Right renal cortex interstitium (tissue), 3 donors: ENCODE results near the gene ZC3H10. TPM values are rescaled to one million over a fixed set of nuclear protein-coding genes. Genes with fewer than 3 reads are reported as not detected.

Experiments
- DNase-seq, 3 donors: peaks; one replicate each; pipeline ENCODE4 v3.0.0-alpha.2; 2013; ENCODE audit warnings: low read depth in 3 of 3, low spot score in 2 of 3
- polyA plus RNA-seq, 3 donors: library from polyadenylated mRNA; unstranded; fragments of 120-200 nt; gene quantifications; one replicate each; pipeline ENCODE4 v1.2.1, GENCODE V29; 2013; ENCODE audit not compliant: insufficient read length in 3 of 3

The ZC3H10 gene
- polyA plus RNA-seq, 3 donors, result 5.8 to 6.3 (median 6.1) TPM

GRCh38 chr12:56126732-56127239, 8.7 kb downstream of the ZC3H10 start:
- DNase-seq, result no peak

- DNase-seq, result no peak
Observed at GRCh38 chr12:56127485-56127887, 9.4 kb downstream of the ZC3H10 start.

GRCh38 chr12:56127888-56128669, 10.0 kb downstream of the ZC3H10 start, which contains the start of gene ESYT1:
Gene ESYT1, plus strand, starts transcription at chr12:56128267. Its CDS starts 53 bp downstream, at chr12:56128320.
- peak; percentile 98 to 100 (median 98) for DNase-seq

DNA sequence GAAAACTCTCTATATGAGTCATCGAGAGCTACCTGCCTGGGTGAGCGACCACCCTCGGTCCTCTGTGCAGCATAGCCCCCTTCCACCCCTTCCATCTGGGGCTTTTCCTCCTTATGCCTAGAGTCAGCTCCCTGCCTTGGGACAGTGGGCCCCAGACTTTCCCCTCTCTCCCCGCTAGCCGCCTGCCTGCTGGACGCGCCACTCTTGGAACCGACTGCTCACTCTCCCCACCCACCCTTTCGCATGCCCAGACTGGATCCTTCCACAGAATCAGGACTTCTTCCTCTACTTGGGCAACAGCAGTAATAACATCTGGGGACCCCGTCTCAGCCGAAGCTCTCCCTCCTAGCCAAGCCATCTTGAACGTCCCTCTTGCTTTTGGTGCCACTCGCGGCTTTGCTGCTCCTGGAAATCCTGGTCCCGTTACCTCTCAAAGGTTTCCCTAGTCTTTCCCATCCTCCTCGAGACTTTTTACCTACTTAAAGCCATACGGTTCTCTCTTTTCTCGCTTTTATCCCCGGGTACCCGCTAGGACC, 10.7 kb downstream of the ZC3H10 start:
- no peak for DNase-seq

DNA sequence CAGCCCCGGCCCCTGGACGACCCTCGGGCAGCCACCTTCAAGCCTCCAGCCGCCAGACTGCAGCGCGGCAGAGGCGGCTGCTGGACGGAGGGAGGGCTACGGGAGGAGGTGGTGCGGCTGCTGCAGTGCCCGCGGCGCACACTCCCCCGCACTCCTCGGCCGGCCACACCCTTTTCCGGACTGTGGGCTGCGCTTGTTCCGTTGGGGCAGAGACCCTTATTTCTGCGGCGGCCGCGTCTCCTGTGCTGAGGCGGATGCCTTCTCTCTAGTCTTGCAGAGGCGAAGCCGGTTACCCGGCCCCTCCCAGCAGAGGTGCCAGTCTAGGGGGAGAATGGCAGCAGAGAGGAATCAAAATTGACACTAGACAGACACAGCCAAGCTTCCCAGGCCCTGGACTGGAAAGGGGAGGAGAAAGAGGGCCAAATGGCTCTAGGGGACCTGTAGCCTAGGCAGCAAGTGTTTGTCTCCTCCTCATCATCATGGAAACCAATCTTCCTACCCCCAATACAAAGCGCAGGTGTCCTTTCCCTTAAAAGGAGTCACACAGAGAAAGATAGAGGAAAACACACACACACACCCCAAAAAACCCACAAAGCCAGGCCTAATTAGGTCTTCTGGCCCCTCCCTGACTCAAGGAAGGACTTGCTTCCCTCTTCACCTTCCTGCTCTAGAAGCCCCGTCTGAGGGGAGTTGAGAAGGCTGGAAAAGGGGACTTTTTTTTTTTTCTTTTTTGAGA, 11.3 kb downstream of the ZC3H10 start:
- DNase-seq, result no peak

DNA sequence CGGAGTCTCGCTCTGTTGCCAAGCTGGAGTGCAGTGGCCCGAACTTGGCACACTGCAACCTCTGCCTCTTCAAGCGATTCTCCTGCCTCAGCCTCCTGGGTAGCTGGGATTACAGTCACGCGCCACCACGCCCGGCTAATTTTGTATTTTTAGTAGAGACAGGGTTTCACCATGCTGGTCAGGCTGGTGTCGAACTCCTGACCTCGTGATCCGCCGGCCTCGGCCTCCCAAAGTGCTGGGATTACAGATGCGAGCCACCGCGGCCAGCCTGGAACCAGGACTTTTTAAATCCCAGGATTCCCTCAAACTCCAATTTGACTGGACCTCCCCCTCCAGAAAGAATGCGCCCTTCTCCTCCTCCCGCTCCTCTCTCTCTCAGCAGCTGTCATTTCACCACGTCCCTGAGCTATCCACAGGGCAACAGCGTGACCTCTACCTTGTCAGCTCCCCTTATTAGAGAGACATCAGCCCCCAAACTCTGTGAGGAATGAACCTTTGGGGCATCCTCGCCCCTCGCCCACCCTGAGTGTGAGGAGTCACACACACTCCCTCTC, 12.0 kb downstream of the ZC3H10 start:
- no peak for DNase-seq

- DNase-seq, result no peak
Observed at GRCh38 chr12:56130876-56131275, 12.8 kb downstream of the ZC3H10 start.

GRCh38 chr12:56134897-56135296, 16.8 kb downstream of the ZC3H10 start:
- no peak for DNase-seq

DNA sequence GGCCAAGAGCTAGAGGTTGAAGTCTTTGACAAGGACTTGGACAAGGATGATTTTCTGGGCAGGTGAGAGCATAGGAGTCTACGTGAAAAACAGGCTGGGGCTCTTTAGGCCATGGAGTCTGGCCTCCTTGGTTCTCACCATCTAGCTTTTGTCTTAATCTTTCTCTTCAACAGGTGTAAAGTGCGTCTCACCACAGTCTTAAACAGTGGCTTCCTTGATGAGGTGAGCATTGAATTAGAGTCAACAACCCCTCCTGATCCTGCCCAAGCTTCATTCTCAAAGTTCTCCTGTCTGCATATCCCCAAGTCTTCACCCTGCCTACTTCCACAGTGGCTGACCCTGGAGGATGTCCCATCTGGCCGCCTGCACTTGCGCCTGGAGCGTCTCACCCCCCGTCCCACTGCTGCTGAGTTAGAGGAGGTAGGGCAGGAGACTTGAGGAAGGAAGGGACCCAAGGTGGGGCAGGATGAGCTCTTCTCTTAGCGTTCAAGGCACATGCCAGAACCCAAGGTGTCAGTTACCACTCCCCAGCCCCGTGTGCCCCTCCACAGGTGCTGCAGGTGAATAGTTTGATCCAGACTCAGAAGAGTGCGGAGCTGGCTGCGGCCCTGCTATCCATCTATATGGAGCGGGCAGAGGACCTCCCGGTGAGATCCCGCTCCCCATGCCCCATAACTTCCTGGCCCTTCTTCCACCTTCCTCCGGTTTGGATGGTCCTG, 19.9 kb downstream of the ZC3H10 start:
- DNase-seq, result no peak

DNA sequence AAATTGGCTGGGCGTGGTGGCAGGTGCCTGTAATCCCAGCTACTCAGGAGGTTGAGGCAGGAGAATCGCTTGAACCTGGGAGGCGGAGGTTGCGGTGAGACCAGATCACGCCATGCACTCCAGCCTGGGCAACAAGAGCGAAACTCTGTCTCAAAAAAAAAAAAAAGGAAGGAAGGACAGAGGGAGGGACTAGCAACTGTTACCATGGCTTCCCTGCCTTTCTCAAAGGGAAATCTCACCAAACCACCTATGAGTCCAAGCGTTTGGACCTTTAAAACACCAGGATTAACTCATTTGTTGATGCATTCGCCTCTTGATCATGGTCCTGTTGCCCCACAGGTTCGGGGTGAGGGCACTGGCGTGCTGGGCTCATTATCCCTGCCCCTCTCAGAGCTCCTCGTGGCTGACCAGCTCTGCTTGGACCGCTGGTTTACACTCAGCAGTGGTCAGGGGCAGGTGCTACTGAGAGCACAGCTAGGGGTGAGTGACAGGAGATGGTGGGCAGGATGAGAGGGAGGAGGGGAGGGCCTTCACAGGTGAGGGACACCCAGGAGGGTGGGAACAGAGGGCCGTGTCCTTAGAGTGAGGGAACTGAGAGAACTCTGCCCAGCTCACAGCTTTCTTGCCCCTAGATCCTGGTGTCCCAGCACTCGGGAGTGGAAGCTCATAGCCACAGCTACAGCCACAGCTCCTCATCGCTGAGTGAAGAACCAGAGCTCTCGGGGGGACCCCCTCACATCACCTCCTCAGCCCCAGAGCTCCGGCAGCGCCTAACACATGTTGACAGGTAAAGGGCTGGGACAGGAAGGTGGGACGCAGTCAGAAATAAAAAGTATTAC, 24.1 kb downstream of the ZC3H10 start:
- DNase-seq, result no peak

- DNase-seq, result no peak
Observed at GRCh38 chr12:56143217-56143616, 25.2 kb downstream of the ZC3H10 start.

DNA sequence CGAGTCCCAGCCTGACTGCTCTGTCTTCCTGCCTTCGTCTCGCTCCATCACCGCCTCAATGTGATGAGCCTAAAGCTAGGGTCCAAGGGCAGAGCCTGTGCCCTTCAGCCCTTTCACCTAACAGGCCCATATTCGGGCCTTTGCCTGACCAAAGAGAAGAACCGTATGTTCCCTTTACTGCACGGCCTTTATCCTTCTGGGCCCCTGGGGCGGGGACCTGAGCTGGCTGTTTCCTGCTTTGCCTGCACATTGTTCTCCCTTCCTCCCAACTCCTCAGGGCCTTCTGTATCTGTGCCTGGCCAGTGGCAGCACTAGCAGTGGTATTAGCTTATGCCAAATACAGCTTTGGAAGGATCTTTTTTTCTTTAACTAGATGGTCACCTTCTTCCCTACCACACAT, 25.8 kb downstream of the ZC3H10 start:
- no peak for DNase-seq

DNA sequence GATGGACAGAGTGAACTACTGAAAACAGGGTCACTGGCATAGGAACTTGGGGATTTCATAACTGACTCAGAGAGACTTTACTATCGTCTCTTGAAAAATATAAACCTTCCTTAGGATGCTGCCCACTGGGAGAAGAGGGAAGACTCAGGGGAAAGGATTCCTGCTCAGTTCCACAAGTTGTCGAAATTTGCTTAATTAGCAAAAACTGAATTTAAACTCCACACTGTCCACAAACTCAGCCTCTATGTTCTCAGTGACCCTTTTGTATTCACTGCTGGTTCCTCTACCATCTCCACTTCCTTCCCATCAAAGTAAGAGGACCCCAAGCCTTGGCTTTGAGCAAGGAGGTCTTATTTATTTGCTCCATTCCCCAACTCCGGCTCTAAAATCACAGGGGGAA, 27.2 kb downstream of the ZC3H10 start:
- DNase-seq, result no peak

- no peak for DNase-seq
Observed at GRCh38 chr12:56146492-56147460, 28.7 kb downstream of the ZC3H10 start.

- no peak for DNase-seq
Observed at GRCh38 chr12:56150563-56150962, 32.5 kb downstream of the ZC3H10 start.

DNA sequence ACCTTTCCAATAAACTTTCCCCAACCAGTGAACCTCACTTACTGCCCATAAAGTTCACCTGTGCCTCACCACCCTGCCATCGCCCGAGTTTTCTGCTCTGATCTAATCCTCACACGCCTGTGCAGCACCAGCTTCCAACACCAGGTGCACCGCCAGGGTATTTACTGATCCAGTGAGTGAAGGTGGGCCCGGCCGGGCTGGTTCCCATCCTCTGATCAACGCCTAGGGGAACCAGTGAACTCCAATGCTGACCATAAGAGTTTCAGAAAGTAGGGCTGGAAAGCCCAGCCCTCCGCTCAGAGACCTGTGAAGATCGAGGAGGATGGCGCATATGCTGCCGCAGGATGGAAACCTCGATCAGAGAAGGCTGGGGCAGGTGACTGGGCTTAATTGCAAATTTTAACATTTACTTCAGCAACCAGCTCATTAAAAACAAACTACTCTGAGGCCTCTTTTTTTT, 33.6 kb downstream of the ZC3H10 start:
- DNase-seq, result peak in 1 of 3 donors; percentile 33

GRCh38 chr12:56152132-56152755, 34.2 kb downstream of the ZC3H10 start, which contains the start of gene MYL6B:
Gene MYL6B, plus strand, starts transcription at chr12:56152587. Its CDS starts 1,332 bp downstream, at chr12:56153919.
- DNase-seq, result peak; percentile 77 to 87 (median 86)
